HG03558 (cell line): Measurements from ENCODE around the gene BPIFB3.

Experiments
- ATAC-seq: cut with Tn5 transposase; IDR thresholded peaks from one replicate; pipeline ENCODE4 v1.9.1; 2021; ENCODE audit warnings: moderate number of reproducible peaks; ENCODE audit not compliant: unreplicated experiment; ENCODE audit errors: extremely low read depth

The BPIFB3 gene

DNA sequence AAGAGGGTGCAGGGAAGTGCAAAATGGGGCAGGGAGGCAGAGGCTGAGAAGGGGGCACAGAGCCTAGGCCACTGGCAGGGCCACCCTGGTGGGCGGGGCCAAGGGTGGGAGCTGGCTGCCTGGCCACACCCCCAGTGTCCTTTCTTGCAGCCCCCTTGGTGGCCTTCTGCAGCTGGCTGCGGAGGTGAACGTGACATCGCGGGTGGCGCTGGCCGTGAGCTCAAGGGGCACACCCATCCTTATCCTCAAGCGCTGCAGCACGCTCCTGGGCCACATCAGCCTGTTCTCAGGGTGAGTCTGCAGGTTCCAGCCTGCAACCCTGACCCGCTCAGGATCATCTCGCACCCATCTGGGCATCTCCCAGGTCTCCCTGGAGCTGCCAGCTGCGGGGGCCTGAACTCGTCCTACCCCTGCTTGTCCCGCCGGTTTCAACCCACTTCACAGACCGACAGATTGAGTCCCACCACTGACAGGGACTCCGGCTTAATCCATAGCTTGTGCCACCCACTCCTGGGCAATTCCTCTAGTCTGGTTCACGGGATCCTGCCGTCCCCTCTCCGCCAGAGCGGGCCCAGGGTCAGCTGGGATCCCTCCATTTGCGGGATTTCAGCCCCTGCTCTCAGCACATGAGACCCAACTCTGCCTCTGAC lies 6.2 kb downstream of the BPIFB3 start:
- ATAC-seq: no peak

DNA sequence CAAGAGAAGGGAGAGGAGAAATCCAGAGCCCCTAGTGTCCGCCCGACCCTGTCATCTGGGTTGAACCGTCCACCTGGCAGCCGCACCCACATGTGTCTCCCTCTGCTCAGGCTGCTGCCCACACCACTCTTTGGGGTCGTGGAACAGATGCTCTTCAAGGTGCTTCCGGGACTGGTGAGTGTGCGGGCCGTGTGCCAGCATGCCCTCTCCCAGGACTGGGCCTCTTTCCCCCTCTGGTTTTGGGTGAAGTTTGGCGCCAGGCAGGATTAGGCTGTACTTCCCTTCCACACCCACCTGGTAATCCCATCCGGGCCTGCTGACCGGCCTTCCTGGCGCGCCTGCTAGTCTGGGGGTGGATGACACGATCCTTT lies 7.9 kb downstream of the BPIFB3 start:
- no peak for ATAC-seq

DNA sequence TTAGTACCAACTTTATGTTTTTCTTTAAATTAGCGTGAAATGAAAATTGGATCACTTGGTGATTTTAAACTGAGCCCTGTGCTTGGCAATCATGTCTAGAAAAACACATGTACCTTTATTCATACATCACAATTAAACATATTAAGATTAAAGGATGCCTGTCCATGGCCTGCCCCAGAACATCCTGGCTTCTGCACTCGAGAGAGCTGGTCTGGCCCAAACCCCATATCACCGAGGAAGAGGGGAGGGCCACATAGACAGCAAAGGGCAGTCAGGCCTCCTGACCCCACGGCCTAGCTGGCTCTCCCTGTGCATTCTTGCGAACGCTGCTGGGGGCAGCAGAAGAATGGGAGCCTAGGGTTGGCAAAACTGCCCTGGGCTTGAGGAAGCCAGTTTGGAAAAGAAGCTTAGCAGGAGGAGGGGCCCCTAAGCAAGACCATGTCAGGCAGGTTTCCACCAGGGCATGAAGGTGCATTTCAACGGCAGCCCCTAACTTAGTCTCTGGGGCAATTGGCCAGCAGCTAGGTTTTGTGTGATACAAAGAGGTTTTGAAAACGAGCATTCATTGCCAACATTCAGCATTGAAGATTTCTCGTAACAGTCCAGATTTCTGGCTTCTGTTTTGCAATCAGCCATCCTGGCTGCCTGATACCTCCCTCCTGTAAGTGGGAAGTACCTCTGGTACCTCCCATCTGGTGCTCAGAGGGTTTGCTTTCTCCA lies 8.6 kb downstream of the BPIFB3 start:
- ATAC-seq: no peak

DNA sequence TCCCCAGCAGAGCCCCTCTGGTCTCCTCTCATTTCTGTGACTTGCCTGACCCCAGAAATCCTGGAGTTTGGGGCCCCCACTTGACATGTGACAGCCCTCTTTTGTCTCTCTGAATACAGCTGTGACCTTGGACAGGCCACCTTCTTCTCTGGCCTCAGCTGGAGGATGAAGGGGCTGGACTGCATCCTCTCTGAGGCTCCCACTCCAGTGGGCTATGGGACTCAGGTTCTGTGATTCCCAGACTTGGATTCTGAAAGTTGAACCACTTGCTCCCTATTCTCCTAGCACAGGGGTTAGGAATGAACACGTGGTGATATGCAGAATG lies 9.1 kb downstream of the BPIFB3 start:
- ATAC-seq: no peak

DNA sequence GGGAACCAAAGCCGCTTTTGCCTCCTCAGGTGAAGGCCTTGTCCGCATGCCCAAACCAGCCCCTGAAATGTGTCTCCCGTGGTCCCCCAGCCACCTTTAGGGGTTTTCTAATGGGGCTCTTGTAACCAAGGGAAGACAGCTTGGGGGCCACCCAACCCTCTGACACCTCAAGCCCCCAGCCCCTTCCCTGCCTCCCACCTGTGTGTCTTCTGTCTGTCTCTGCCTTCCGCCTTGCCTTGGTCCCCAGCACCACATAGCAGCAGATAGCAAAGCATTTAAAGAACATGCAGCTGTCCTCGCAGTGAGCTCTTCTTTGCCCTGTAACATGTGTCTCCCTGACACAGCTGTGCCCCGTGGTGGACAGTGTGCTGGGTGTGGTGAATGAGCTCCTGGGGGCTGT lies 9.6 kb downstream of the BPIFB3 start:
- no peak for ATAC-seq

DNA sequence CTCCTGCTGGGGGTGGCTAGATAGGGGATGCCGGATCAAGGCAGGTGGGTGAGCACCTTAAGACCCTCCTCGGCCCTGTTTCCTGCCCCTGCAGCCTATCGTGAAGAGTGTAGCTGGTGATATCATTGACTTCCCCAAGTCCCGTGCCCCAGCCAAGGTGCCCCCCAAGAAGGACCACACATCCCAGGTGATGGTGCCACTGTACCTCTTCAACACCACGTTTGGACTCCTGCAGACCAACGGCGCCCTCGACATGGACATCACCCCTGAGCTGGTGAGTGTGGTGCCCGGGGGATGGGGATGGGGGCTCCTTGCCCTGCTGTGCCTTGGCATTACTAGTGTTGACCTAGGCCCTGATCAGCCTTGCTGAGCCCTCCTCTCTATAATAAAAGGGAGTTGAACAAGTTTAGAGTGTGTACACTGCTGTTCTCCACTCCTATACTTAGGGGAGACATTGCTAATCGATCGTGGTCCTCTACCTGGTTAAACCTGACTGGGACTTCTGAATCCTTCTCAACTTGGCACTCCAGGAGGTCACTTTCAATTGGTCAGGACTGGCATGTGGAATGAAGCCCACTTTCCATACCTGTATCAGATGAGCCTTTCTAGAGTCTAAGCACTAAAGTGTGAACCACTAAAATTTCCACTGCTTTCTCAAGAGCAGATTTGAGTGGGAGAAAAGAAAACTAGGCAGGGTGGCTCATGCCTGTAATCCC lies 11.0 kb downstream of the BPIFB3 start:
- no peak for ATAC-seq

DNA sequence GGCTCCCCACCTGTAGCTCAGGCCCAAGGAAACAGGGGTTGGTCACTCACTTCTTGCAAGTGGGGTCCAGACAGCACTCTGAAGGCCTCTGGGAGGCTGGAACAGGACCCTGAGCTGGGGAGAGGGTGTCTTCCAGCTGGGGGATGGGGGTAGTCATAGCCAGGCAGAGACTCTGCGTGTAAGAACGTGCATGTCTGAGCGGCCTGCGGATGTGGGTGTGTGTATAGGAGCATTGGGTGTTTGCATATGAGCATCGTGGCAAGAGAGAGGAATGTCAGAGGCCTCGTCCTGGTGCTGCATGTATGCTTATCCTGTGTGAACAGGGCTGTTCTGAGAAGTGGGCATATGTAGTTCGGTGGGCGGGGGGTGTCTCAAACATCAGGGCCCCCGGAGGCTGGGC lies 12.1 kb downstream of the BPIFB3 start:
- ATAC-seq: no peak

DNA sequence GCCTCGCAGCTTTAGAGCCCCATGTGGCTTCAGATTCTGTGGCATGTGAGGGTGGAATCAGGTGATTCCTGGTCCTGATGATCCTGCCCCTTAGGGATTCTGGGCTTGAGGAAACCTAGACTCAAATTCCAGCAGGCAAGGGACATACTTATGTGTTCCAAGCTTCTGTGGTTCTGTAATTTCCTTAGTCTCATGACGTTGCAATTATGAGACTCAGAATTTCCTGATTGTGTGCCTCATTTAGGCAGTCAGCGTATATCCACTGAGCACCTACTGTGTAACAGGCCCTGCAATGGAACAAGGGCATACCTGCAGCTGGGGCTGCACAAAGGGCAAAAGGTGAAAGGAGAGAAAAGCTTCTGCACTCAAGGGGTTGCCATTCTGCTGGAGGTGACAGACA lies 14.1 kb downstream of the BPIFB3 start:
- no peak for ATAC-seq

DNA sequence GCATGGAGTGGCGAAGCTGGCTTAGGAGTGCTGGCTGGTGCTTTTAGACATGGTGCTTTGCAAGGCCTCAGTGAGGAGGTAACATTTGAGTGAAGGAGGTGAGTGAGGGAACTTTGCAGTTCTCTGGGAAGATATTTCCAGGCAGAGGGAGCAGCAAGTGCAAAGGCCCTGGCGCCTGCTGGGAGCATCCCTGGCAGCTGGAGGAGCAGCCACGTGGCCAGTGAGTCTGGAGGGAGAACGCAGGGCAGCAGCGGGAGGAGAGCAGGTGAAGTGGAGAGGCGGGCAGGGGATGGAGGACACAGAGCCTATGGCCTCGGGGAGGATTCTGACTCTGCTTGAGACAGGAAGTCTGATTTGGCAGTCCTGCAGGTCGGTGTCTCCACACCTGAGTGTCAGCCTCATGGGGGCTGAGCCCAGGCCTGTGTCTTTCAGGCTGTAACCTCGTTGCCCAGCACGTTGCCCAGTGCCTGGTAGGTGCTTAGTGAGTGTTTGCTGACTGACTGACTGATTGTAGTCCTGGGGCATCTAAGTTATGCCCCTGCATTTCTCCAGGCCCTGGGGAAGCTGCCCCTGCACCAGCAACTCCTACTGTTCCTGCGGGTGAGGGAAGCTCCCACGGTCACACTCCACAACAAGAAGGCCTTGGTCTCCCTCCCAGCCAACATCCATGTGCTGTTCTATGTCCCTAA lies 14.7 kb downstream of the BPIFB3 start:
- ATAC-seq: no peak

DNA sequence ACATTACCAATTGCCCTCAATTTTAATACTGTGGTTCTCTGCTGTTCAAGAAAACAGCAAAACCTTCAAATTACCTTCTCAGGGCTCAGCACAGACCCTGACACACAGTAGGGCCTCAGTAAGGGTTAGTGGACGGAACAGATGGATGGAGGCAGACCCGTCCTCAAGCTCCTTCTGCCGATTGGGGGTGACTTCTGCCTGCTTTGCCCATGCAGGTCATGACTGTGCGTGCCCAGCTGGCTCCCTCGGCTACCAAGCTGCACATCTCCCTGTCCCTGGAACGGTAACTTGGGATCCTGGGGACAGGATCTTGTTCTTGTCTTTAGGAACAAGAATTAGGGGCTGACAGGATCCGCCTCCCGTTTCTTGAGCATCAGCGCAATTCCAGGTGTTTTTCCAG lies 16.0 kb downstream of the BPIFB3 start:
- no peak for ATAC-seq

DNA sequence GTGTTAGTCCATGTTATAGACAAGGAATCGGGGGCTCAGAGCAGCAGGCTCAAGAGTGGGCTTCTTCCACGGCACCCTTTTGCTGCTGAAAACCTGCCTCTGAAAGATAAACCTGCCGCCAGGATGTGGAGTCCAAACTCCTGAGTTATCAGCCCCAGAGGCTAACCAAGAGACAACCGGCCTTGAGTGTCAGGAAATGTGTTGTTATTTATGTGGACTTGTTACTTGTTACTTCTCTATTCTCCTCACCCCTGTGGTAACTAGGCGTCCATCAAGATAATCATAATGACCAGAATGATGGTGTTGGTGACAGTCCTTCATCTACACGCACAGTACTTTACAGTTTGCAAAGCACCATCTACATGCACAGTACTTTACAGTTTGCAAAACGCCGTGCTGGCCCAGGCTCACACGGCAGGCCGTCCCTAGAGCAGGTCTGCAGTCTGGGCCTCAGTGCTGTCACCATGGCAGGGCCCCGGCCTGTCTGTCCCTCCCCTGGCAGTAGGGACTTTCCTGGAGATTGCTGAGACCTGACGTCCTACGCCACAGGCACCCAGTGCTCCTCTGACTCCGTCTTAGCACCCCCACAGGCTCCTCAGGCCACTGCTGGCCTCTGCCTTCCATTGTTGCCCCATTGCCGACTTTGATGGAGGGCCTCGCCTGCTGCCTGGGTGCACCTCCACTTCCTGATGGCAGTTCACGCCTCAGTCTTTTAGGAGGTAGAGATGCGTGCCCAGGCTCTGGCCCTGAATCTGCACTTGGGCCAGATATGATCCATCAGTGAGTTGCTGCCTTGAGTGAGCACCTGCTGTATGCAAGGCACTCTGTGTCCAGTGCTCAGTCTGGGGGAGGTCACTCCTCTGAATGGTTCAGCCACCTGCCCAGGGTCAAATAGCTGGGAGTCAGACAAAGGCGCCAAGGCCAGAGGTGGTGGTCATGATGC lies 16.7 kb downstream of the BPIFB3 start:
- ATAC-seq: no peak

DNA sequence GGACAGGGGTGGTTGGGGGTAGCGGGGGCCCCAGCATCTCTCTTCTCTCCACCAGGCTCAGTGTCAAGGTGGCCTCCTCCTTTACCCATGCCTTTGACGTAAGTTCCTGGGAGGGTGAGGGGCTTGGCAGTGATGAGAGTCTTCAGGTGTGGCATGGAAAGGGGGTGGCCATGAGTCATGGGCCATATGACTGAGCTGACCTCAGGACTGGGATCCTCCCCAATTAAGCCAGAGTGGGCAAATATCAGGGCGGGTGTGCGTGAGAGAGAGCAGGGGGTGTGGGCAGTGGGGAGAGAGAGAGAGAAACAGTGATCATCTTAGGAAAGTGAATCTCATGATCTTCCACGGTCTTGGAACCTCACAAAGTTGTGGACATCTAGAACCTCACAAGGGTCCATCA lies 17.5 kb downstream of the BPIFB3 start:
- no peak for ATAC-seq

DNA sequence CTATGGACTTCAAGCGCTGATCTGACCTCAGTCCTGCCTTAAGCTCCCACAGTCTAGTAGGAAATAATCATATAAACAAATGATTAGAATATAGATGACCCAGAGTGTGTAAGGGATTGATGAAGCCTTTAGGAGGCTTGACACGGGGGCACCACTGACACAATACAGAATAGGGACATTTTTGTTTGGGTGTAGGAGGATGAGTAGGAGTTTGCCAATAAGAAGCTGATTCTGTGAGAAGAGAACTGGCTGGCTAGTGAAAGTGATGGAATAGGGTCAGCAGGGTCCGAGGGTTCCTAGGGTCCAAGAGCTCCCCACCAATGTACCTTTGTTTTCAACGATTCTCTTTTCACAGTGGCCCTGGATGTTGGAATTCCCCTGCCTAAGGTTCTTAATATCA lies 18.7 kb downstream of the BPIFB3 start:
- ATAC-seq: no peak

DNA sequence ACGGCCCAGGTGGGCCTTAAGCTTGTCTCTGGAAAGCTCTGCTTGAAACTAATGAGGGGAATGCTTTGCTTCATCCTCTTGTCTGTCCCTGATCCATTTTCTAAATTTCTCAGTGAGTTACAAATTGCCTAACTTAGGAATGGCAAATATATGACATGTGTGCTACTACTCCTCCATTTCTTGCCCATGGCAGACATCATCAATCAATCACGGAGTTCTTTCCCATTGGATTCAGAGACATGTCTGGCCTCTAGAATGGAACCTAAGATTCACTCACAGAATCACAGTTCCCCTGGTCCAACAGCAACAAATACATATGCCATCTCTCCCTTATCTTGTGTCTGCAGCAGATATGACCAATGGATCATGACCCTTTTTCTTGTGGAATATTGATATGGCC lies 19.1 kb downstream of the BPIFB3 start:
- ATAC-seq: no peak

DNA sequence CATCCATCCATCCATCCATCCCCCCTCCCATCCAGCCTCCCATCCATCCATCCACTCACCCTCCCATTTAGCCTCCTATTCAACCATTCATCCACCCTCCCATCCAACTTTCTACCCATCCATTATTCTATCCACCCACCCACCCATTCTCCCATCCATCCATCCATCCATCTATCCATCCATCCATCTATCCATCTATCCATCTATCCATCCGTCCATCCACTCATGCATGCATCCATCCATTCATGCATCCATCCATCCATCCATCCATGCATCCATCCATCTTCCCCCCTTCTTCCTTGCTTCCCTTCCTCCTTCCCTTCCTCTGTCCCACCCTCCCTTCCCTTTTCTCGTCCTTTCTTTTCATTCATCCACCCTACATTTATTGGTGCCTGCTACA lies 21.0 kb downstream of the BPIFB3 start:
- ATAC-seq: no peak

DNA sequence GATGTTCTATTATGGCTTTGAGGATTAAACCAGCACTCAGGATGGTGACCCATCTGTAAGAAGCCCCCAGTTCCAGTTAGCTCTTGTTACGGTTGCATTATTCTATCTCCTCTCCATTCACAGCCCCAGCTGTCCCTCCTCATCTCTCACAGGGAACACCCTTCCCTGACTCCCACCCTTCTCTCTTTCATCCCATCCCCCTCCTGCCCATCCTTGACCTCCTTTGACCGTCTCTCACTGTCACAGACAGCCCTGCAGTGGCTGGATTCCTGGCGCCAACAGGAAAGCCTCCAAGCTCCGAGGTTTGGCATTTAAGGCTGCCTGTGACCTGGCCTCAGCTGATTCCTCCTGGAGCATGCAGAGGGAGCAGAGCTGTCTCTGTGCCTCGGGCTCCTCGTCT lies 21.6 kb downstream of the BPIFB3 start:
- no peak for ATAC-seq

DNA sequence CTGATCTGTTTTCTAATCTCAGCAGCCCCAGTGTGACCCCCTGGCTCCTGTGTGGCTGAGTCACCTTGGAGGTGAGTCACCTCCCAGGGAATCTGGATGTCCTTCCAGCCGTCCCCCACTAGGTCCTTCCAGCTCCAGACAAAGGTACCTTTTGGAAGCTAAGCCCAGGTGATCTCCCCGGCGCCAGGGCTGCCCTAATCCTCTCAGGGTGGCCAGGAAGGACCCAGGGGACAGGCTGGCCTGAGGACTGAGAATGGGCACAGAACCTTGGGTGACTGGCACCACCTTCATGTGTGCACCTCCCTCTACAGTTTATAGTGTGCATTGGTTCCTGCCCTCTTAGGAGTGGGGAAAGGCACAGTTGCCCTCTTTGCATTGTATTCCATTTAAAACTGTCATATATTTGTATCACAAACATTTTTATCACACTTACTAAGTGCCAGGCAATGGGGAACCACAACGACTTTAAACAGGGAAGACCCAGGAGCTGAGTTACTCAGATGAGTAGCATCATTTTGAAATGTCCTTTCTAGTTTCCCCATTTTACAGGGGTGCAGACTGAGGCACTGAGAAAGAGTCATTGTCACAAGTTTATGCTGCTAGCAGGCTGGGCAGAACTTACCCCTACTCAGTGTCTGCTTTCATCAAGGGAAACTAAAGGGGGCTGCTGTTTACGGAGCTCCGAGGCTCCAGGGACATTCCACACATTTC lies 23.1 kb downstream of the BPIFB3 start:
- no peak for ATAC-seq

DNA sequence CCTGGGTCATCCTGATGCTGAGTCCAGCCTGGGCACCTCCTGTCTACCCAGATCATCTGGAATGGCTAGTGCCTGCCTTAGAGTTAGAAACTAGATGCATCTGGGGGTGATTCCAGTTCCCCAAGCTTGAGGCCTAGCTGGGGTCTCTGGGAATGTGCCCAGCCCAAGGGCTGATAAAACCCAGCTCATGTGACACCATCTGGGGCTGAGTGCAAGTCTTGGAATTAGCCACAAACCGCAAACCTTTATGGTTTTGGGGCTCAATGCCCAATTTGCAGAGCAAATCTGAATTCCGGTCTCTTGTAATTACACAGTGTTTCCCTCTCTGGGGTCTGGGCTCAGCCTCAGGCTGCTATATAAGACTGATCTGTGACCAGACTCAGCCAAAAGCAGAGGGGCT lies 25.6 kb downstream of the BPIFB3 start, which contains the start of gene BPIFB4:
BPIFB4 (plus strand) TSS at position 385 of the 400 bp plus-strand sequence. CDS start 1,884 bp downstream, outside the sequence.
- no peak for ATAC-seq

DNA sequence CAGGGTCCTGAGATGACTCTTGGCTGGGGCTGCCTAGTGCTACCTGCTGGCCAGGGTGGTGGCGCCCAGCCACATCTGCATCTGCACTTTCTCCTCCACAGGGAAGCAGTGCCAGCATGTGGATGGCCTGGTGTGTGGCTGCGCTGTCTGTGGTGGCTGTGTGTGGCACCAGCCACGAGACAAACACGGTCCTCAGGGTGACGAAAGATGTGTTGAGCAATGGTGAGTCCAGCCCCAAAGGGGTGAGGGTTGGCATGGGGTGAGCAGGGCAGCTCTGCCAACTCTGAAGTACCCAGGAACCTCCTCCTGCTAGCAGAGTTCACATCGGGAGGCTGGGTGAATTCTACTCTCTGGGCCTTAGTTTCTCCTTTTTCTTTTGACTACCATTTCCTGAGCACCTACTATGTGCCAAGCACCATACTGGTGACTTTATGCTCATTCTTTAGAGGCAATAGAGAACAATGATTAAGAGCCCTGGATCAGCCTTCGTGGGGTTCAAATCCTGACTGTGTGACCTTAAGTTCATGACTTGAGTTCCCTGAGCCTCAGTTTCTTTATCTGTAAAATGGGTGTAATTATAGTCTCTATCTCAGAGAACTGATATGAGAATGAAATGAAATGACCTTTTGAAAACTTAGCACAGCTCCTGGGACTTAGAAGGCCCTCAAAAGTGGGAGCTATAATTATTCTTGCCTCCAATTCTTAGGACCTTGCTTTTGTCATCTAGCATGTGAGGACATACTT lies 27.9 kb downstream of the BPIFB3 start:
- no peak for ATAC-seq
